ENCODE results near the gene NLRC3. TPM values are rescaled to one million over a fixed set of nuclear protein-coding genes. Genes with fewer than 3 reads are reported as not detected.

The NLRC3 gene
- total RNA-seq, 2 donors from 2014 or later: 0.11 to 0.18 TPM

DNA sequence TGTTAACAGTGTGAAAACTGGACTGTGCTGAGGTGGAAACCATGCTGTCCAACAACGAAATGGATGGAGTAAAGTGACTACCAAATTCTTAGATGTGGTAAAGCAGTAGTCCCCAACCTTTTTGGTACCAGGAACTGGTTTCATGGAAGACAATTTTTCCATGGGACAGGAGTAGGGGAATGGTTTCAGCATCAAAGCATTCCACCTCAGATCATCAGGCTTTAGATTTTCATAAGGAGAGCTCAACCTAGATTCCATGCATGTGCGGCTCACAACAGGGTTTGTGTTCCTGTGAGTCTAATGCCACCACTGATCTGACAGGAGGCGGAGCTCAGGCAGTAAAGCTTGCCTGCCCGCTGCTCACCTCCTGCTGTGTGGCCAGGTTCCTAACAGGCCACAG is 22.7 kb upstream of the NLRC3 start:
- Histone ChIP-seq H3K27ac (ENCODE audit: low read depth, low read length) (no peak overlapping the region), H3K27me3 (ENCODE audit: control insufficient read depth, insufficient read depth, low read length, poor library complexity, severe bottlenecking) (no peaks in the 10 kb centered on the region), H3K9me3 (ENCODE audit: control insufficient read depth, low read length) (peaks cover 28% of the 10 kb centered on the region), H3K36me3 (ENCODE audit: control insufficient read depth, insufficient read depth, low read length) (peaks cover 52% of the 10 kb centered on the region), H3K9ac (ENCODE audit: extremely low read depth, low read length, poor library complexity, severe bottlenecking) (no peak overlapping the region), H3K4me1 (ENCODE audit: control insufficient read depth, insufficient read depth, low read length) (no peaks in the 10 kb centered on the region), H3K4me3 (ENCODE audit: low read length) (peak overlapping the region; percentile 57)
- no peak overlapping the region for H3K27ac Mint-ChIP-seq
- DNase-seq: no peak
- H3K4me1 Mint-ChIP-seq: no peaks in the 10 kb centered on the region
- WGBS, 2 experiments (ENCODE audit: insufficient coverage in 1 of 2, insufficient read length in 1 of 2): 93 to 96% methylated on average over 4 of the region's 4 CpGs
- H3K36me3 Mint-ChIP-seq (ENCODE audit: low read depth): peaks cover 77% of the 10 kb centered on the region
- H3K4me3 Mint-ChIP-seq: no peak overlapping the region
- H3K9me3 Mint-ChIP-seq: peaks cover 31% of the 10 kb centered on the region
- no peaks in the 10 kb centered on the region for H3K27me3 Mint-ChIP-seq (ENCODE audit: insufficient read depth)
- no peak for TF ChIP-seq CTCF (conservative IDR thresholded peaks at IDR 0.05)

DNA sequence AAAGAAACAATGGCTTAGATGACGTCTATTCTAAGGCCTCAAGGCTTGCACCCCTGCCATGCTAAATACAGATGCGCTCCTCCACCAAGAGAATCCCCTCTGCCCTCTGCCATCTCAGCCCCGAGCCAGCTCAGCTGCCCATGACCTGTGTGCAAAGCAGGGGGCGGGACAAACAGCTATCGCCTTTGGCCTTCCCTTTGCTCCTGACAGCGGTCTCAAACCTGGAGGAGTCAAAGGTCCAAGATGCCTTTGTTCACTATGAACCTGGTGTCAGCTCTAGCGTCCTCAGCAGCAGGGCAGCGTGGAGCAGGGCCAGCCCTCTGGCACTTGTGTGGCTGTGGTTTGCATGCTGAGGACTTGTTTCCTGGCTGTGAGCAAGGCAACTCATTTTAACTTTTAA is 21.9 kb upstream of the NLRC3 start:
- no peak overlapping the region for H3K27ac ChIP-seq (ENCODE audit: low read depth, low read length)
- H3K27me3 Mint-ChIP-seq (ENCODE audit: insufficient read depth): no peaks in the 10 kb centered on the region
- no peaks in the 10 kb centered on the region for H3K4me1 Mint-ChIP-seq
- H3K27ac Mint-ChIP-seq: no peak overlapping the region
- TF ChIP-seq CTCF (conservative IDR thresholded peaks at IDR 0.05): no peak
- peaks cover 28% of the 10 kb centered on the region for H3K9me3 ChIP-seq (ENCODE audit: control insufficient read depth, low read length)
- H3K36me3 ChIP-seq (ENCODE audit: control insufficient read depth, insufficient read depth, low read length): peaks cover 49% of the 10 kb centered on the region
- H3K36me3 Mint-ChIP-seq (ENCODE audit: low read depth): peaks cover 78% of the 10 kb centered on the region
- DNase-seq: no peak
- no peaks in the 10 kb centered on the region for H3K4me1 ChIP-seq (ENCODE audit: control insufficient read depth, insufficient read depth, low read length)
- no peaks in the 10 kb centered on the region for H3K27me3 ChIP-seq (ENCODE audit: control insufficient read depth, insufficient read depth, low read length, poor library complexity, severe bottlenecking)
- no peak overlapping the region for H3K4me3 ChIP-seq (ENCODE audit: low read length)
- H3K9ac ChIP-seq (ENCODE audit: extremely low read depth, low read length, poor library complexity, severe bottlenecking): no peak overlapping the region
- H3K4me3 Mint-ChIP-seq: no peak overlapping the region
- 87 to 93% methylated on average over 6 to 8 of the region's 8 CpGs for WGBS, 2 experiments (ENCODE audit: insufficient coverage in 1 of 2, insufficient read length in 1 of 2)
- H3K9me3 Mint-ChIP-seq: peaks cover 31% of the 10 kb centered on the region

DNA sequence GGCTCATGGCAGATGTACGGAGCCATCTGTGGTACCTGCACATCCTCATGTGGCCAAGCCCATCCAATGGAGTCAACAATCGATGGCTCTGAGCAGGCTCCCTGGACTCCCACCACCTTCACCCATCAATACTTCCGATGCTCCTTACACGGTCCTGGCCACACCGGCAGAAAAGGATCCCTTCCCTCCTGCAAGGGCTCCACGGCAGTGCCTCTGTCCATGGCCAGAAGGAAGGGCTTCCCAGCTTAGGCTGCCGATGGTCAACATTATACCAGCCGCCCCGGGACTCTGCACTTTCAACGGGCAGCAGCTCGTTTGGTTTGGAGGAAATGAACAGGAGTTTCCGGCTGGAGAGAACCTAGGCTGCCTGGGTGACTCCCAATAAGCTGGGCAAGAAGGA is 21.0 kb upstream of the NLRC3 start:
- H3K9me3 ChIP-seq (ENCODE audit: control insufficient read depth, low read length): peaks cover 28% of the 10 kb centered on the region
- peaks cover 31% of the 10 kb centered on the region for H3K9me3 Mint-ChIP-seq
- no peak overlapping the region for H3K4me3 Mint-ChIP-seq
- H3K36me3 ChIP-seq (ENCODE audit: control insufficient read depth, insufficient read depth, low read length): peaks cover 43% of the 10 kb centered on the region
- no peak for DNase-seq
- H3K36me3 Mint-ChIP-seq (ENCODE audit: low read depth): peaks cover 76% of the 10 kb centered on the region
- no peak overlapping the region for H3K27ac ChIP-seq (ENCODE audit: low read depth, low read length)
- no peak overlapping the region for H3K4me3 ChIP-seq (ENCODE audit: low read length)
- H3K4me1 Mint-ChIP-seq: no peaks in the 10 kb centered on the region
- no peak overlapping the region for H3K27ac Mint-ChIP-seq
- TF ChIP-seq CTCF (conservative IDR thresholded peaks at IDR 0.05): no peak
- H3K27me3 ChIP-seq (ENCODE audit: control insufficient read depth, insufficient read depth, low read length, poor library complexity, severe bottlenecking): no peaks in the 10 kb centered on the region
- WGBS, 2 experiments (ENCODE audit: insufficient coverage in 1 of 2, insufficient read length in 1 of 2): 94 to 95% methylated on average over 8 to 12 of the region's 12 CpGs
- H3K27me3 Mint-ChIP-seq (ENCODE audit: insufficient read depth): no peaks in the 10 kb centered on the region
- H3K4me1 ChIP-seq (ENCODE audit: control insufficient read depth, insufficient read depth, low read length): no peaks in the 10 kb centered on the region
- H3K9ac ChIP-seq (ENCODE audit: extremely low read depth, low read length, poor library complexity, severe bottlenecking): no peak overlapping the region
